Urinary bladder (tissue), 4 donors: ENCODE data around the gene PDE4D. TPM values are rescaled to one million over a fixed set of nuclear protein-coding genes. Genes with fewer than 3 reads are reported as not detected.

Experiments used
- DNase-seq: peaks from one replicate; pipeline ENCODE4 v3.0.0-alpha.2; 2015; ENCODE audit errors: extremely low spot score
- H3K27ac ChIP-seq: one replicate; pipeline ENCODE4 v1.5.1; 2013; ENCODE audit warnings: low read depth, mild to moderate bottlenecking, moderate library complexity
- H3K36me3 ChIP-seq: one replicate; pipeline ENCODE4 v1.6.1; 2013; ENCODE audit warnings: mild to moderate bottlenecking, moderate library complexity; ENCODE audit not compliant: insufficient read depth
- H3K4me1 ChIP-seq: one replicate; pipeline ENCODE4 v1.6.1; 2013; ENCODE audit warnings: mild to moderate bottlenecking, moderate library complexity; ENCODE audit not compliant: insufficient read depth
- H3K4me3 ChIP-seq: one replicate; pipeline ENCODE4 v1.5.1; 2013; ENCODE audit warnings: low read depth, low read length
- WGBS: extraction: QIAGEN DNeasy Blood & Tissue Kit; methylation state at CpG from one replicate; pipeline ENCODE4 v1.1.7; 2013; 5-methylcytosine and 5-hydroxymethylcytosine counted together
- polyA plus RNA-seq: library from polyadenylated mRNA; stranded (reverse); fragments of 200-250 nt; gene quantifications from one replicate; pipeline ENCODE4 v1.2.3, GENCODE V29; 2013
- total RNA-seq: library from RNA; depleted of rRNA; stranded (reverse); fragments of >200 nt; gene quantifications from one replicate; pipeline ENCODE4 v1.2.3, GENCODE V29; 2014
- donor health status: healthy with polysubstance abuse.
- donor health status: healthy.

Gene PDE4D
- total and polyA plus RNA-seq, 2 donors: 27.3 to 253 TPM

DNA sequence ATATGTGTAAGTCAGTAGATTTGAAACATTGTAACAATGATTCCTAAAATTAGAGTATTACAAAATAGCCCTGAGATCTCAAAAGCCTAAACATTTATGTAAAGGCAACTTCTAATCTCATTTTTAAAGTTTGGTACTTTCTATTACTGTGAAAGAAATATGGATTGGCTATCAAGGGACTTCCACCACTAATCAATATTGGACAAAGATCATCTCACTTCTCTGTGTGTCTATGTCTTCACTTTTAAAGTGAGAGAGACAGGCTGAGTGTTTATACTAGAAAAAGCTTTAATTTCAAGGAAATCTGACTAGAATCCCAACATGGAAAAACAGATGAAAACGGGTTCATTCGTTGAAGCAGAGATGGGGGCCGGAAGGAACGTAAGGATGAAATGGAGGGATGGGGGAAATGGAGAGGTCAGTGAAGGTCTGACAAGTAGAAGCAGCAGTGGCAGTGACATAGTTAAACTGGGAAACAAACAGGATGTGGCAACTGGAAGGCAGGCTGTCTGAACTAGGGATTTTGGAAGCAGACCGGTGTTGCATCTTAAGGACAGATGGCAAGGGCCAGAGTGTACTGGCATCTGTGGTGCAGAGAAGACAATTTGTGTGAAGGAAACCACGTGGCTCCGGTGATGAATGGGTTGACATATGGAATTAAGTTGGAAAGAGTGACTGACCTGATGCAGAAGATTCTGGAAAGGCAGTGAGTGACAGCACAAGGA is 60.8 kb downstream of the PDE4D start:
- Histone ChIP-seq H3K4me3 (no peak overlapping the region), H3K4me1 (no peaks in the 10 kb centered on the region), H3K27ac (no peak overlapping the region), H3K36me3 (no peaks in the 10 kb centered on the region)
- WGBS: 76% methylated on average over 7 of the region's 7 CpGs
- no peak for DNase-seq

DNA sequence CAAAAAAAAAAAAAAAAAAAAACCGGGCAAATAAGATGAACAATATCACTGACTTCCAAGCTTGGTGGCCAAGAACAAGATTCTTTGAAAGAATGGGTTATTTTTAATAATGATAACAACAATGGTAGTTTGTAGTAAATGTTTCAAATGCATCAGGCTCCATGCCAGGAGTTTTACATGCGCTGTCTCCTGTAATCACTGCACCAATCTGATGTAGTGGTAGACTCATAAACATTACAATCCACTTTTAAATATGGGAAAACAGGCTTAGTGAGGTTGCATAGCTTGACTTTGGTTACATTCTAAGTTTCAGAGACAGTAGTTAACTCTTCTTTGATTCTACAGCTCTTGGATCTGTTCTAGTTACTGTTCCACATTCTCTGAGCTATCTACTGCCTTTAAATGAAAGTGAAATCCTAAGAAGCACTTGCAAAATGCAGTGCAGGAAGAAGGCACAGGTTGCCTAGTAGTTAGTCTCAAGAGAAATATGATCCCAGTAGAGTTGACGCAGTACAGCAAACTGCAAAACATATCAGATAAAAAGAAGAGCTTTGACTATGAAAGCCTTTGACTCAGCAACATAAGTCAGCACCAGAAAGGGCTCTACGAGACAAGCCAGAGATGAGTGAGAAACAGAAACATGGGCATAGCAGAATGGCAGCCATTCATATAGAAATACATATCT is 62.1 kb downstream of the PDE4D start:
- Histone ChIP-seq H3K4me1 (no peaks in the 10 kb centered on the region), H3K36me3 (no peaks in the 10 kb centered on the region), H3K27ac (no peak overlapping the region), H3K4me3 (no peak overlapping the region)
- DNase-seq: no peak
- WGBS: 32% methylated on average over 4 of the region's 4 CpGs

GRCh38 chr5:59830536-59831200 is 62.9 kb downstream of the PDE4D start:
- WGBS: 70% methylated on average over 2 of the region's 2 CpGs
- no peak for DNase-seq
- no peaks in the 10 kb centered on the region for H3K4me1 ChIP-seq
- no peaks in the 10 kb centered on the region for H3K36me3 ChIP-seq
- no peak overlapping the region for H3K27ac ChIP-seq
- no peak overlapping the region for H3K4me3 ChIP-seq

GRCh38 chr5:59829922-59830321 is 63.6 kb downstream of the PDE4D start:
- no peak overlapping the region for H3K4me3 ChIP-seq
- H3K27ac ChIP-seq: no peak overlapping the region
- H3K36me3 ChIP-seq: no peaks in the 10 kb centered on the region
- H3K4me1 ChIP-seq: no peaks in the 10 kb centered on the region
- WGBS: 97% methylated on average over 2 of the region's 2 CpGs
- DNase-seq: no peak

DNA sequence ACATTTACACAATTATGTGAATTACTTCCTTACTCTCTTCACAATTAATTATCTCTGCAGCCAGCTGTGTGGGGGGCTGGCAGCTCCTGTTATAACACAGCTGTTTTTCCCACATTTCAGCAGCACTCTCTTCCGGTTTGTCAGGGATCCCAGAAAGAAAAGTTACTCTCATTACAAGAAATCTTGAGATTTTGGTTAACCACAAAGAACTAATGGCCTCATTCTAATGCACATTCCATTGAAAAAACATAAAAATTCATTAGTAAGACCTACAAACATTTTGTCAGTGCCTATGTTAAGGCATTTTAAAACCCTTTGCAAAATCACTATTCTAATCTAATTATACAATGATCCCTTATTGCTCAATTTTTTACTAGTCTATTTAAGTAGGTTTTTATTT is 64.1 kb downstream of the PDE4D start:
- no peak for DNase-seq
- 55% methylated on average over 1 of the region's 1 CpG for WGBS

DNA sequence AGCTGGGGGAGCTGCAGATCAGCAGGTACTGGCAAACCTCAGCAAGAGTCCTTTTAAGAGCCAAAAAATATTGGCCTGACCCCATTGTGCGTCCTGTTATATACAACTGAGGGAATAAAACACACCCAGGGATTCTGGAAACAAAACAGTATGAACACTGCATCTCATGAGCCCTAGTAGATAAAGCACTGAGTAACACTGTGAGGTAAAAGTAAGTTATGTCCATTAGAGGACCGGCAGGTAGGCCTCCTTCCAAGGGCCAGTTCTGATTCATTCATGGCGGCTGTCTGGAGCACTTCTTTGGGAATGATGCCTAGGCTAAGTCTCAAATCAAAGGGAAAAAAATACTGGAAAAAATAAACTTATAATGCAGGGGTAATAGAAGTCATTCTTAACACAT is 64.9 kb downstream of the PDE4D start:
- H3K36me3 ChIP-seq: no peaks in the 10 kb centered on the region
- no peak overlapping the region for H3K27ac ChIP-seq
- H3K4me3 ChIP-seq: no peak overlapping the region
- WGBS: 56% methylated on average over 3 of the region's 3 CpGs
- no peaks in the 10 kb centered on the region for H3K4me1 ChIP-seq
- no peak for DNase-seq

More for the DNA sequence above, 64.1 kb downstream of the PDE4D start:
- Histone ChIP-seq H3K4me3 (no peak overlapping the region), H3K36me3 (no peaks in the 10 kb centered on the region), H3K27ac (no peak overlapping the region), H3K4me1 (no peaks in the 10 kb centered on the region)

DNA sequence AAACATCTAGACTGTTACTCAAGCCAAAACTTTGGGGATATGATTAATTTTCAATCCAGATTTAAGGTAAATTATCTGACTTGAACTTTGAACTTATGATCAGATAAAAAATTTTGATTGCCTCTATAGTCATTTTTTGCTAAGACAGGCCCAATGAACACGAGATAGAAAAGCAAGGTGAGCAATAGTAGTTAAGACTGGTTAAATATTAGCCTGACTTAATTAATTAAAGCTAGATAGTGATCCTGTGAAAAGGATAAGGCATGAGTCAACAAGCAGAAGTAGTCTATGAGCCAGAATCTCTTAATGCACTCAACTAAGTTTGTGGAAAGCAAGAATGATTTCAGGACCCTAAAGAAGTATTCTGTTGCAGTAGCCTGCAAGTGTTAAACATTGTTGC is 66.5 kb downstream of the PDE4D start:
- no peak overlapping the region for H3K4me3 ChIP-seq
- no peak overlapping the region for H3K27ac ChIP-seq

GRCh38 chr5:59823420-59823819 is 70.1 kb downstream of the PDE4D start:
- no peak overlapping the region for H3K27ac ChIP-seq
- H3K36me3 ChIP-seq: no peaks in the 10 kb centered on the region
- no peaks in the 10 kb centered on the region for H3K4me1 ChIP-seq
- no peak overlapping the region for H3K4me3 ChIP-seq
- no peak for DNase-seq
- 37% methylated on average over 2 of the region's 2 CpGs for WGBS

More for the DNA sequence above, 66.5 kb downstream of the PDE4D start:
- 82% methylated on average over 1 of the region's 1 CpG for WGBS
- Histone ChIP-seq H3K4me1 (no peaks in the 10 kb centered on the region), H3K36me3 (no peaks in the 10 kb centered on the region)
- DNase-seq: no peak

GRCh38 chr5:59819806-59820205 is 73.7 kb downstream of the PDE4D start:
- no peak for DNase-seq
- WGBS: 83% methylated on average over 3 of the region's 3 CpGs
- no peaks in the 10 kb centered on the region for H3K4me1 ChIP-seq
- no peak overlapping the region for H3K27ac ChIP-seq
- H3K36me3 ChIP-seq: no peaks in the 10 kb centered on the region
- H3K4me3 ChIP-seq: no peak overlapping the region

GRCh38 chr5:59817536-59817935 is 76.0 kb downstream of the PDE4D start:
- no peaks in the 10 kb centered on the region for H3K36me3 ChIP-seq
- WGBS: 96% methylated on average over 6 of the region's 6 CpGs
- no peak overlapping the region for H3K4me3 ChIP-seq
- no peaks in the 10 kb centered on the region for H3K4me1 ChIP-seq
- H3K27ac ChIP-seq: no peak overlapping the region
- no peak for DNase-seq

DNA sequence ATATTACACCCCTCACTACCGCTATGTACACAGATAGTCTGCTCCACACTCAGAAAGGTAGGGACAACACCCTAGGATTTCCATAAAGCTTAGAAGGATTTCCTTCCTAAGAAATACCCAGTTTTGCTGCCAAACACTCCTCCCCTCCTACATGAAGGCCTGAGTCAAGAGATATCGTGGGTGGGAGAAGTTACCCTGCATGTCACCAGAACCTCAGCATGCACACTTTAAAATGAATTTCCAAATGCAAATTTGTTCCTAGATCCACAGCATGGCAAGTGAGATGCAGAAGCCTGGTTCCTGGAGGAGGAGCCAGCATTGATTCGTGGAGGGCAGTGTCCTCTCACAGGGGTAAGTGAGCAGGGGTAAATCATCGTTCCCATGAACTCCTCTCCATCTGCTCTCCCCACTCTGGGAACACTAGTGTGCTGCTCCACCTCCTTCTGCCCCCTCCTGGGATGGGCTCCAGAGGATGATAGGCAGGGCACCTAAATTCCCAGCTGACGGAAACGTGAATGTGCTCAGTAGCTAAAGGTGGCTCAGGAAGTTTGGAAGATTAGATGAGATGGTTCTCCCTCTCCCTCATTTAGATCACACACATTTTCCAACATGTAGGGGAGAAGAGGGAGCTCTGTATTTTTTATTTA is 76.7 kb downstream of the PDE4D start:
- Histone ChIP-seq H3K27ac (no peak overlapping the region), H3K4me1 (no peaks in the 10 kb centered on the region), H3K36me3 (no peaks in the 10 kb centered on the region), H3K4me3 (no peak overlapping the region)
- no peak for DNase-seq
- 76% methylated on average over 6 of the region's 6 CpGs for WGBS

GRCh38 chr5:59814537-59814872 is 79.0 kb downstream of the PDE4D start:
- Histone ChIP-seq H3K27ac (no peak overlapping the region), H3K36me3 (no peaks in the 10 kb centered on the region), H3K4me1 (no peaks in the 10 kb centered on the region), H3K4me3 (no peak overlapping the region)
- 54% methylated on average over 2 of the region's 2 CpGs for WGBS
- no peak for DNase-seq

DNA sequence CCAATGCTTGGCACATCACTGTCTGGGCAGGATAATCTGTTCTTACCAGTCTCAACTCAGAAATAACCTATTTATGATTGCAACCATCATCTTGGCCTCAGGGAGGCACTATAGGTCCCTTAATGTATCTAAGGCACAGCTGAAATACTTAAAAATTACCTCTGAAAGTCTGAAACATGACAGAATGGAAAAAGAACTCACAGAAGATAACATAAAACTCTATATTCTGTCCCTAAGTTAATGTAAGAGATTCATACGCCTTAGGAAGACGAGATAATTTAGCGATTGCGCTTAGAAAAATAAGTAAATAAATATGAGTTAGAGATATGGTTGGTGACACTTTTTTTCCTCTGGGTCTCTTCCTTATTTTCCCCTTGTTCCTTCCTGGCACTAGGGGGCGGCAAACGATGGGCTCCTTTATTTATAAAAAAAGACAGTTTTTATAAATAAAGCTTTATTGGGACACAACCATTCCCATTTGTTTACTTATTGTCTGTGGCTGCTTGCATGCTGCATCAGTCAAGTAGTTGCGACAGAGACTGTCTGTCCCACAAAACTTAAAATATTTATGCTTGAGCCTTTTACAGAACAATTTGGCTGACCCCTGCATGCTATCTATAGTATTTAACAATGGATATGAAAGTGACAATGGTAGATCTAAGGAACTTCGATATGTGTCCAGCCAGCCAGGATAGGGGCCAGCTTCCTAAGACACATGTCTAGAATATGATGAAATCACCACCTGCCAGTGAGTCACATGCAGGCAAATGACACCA is 79.6 kb downstream of the PDE4D start:
- H3K4me1 ChIP-seq: no peaks in the 10 kb centered on the region
- 24% methylated on average over 8 of the region's 8 CpGs for WGBS
- no peaks in the 10 kb centered on the region for H3K36me3 ChIP-seq
- H3K4me3 ChIP-seq: no peak overlapping the region
- DNase-seq: no peak
- no peak overlapping the region for H3K27ac ChIP-seq
